Stimulated activated naive B cell treated with anti-CD40 and anti-IgM and Interleukin-4, amounts not matched to agents 10 μg/mL and 1 μg/mL and 100 μg/mL, for 72 hours (primary cell): Measurements from ENCODE around the gene ZNF584.
A peak's percentile ranks its signal among the peaks of the same experiment; 100 is the strongest.
"Not testable (repeated sequence)": the region's sequence is repeated elsewhere in the genome, so short reads cannot be mapped to it uniquely, and the experiment has no call there.

Source experiments
- ATAC-seq, 2 donors: fragments of 150-1000 bp; cut with Tn5 transposase; replicated peaks; 2 replicates each; pipeline ENCODE4 v1.10.0; 2021; ENCODE audit warnings: moderate library complexity in 1 of 2
- DNase-seq: peaks from one replicate; pipeline ENCODE4 v3.0.0; 2021
- H3K27ac Mint-ChIP-seq: one replicate; pipeline ENCODE4 v1.8.0; 2022; ENCODE audit warnings: mild to moderate bottlenecking, mixed read lengths
- H3K27me3 Mint-ChIP-seq, 2 donors: one replicate each; pipeline ENCODE4 v1.8.0; 2022; ENCODE audit warnings: mixed read lengths in 2 of 2
- H3K36me3 Mint-ChIP-seq, 2 donors: one replicate each; pipeline ENCODE4 v1.8.0; 2022; ENCODE audit warnings: mixed read lengths in 2 of 2, mild to moderate bottlenecking in 1 of 2
- H3K4me1 Mint-ChIP-seq, 2 donors: one replicate each; pipeline ENCODE4 v1.8.0; 2022; ENCODE audit warnings: mixed read lengths in 2 of 2, mild to moderate bottlenecking in 1 of 2
- H3K4me3 Mint-ChIP-seq, 2 donors: one replicate each; pipeline ENCODE4 v1.8.0; 2022; ENCODE audit warnings: mild to moderate bottlenecking in 2 of 2, mixed read lengths in 2 of 2, moderate library complexity in 1 of 2
- H3K9me3 Mint-ChIP-seq, 2 donors: one replicate each; pipeline ENCODE4 v1.8.0; 2022; ENCODE audit warnings: mixed read lengths in 2 of 2, mild to moderate bottlenecking in 1 of 2

The ZNF584 gene

DNA sequence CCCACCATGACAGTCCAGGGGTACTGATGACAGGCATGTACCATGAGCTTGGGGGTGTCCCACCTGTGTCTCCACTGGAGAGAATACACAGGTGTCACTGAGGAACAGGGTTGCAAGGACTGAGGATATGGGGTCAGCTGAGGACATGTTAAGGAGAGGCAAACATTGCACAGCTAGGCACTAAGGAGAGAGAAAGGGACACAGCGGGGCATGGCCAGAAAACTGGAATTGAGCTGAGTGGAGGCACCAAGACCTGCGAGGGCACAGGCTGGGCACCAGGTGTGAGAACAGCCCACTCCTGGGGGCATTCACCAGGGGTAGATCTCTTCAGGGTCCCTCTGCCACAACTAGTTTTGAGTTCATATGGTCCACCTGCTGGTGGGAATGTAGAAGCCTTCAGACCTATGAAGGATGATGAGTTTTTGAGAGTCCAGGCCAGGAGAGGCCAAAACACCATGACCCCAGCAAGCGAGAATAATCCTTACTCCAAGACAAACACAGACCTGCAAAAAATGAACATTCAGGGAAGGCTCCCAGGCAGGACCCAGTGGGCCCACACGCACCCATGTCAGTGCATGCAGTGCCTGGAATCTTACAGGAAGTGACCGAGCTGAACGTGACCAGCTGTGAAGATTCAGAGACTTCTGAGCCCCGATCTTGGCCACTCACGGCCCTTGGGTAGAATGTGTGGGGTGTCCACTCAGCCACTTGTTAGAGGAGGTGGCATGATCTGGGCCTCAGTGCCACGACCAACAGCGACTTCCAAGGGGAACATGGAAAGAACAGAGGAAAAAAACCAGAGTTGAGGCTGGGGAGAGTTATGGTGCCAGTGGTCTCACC, 1.4 kb upstream of the ZNF584 start:
- DNase-seq: no peak

DNA sequence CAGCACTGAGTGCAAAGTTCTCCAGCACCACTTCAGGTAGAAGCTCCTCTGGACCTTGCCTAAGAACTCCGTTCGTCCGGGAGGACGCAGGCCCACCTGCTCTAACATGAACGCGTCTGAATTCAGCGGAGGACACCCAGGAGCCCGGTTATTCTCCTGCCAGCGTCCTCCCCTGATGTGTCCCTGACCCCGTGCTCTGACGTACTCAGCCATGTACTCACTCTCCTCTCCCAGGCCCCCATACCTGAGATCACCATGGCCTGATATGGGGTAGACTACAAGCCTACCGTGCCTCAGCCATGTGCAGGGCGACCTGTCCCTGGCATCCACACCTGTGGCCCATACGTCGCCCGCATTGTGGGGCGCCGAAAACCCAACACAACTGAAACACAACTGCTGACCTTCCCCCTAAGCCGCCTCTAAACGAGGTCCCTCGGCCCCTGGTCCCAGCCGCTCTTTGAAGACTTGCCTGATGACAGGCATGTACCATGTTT, 744 bp upstream of the ZNF584 start:
- DNase-seq (no peak), ATAC-seq (peak; percentile 28 to 41)
- Mint-ChIP-seq H3K4me1 (peaks cover 33 to 39% of the 10 kb centered on the region in 2 donors), H3K27ac (peak overlapping the region; percentile 98), H3K4me3 (peak overlapping the region; percentile 89 to 95), H3K36me3 (peaks cover 6 to 17% of the 10 kb centered on the region in 2 donors), H3K27me3 (no peaks in the 10 kb centered on the region), H3K9me3 (no peaks in the 10 kb centered on the region)

More for the DNA sequence above, 1.4 kb upstream of the ZNF584 start:
- Mint-ChIP-seq H3K4me3 (peak overlapping the region; percentile 89 to 95), H3K27me3 (no peaks in the 10 kb centered on the region), H3K36me3 (peaks cover 3 to 12% of the 10 kb centered on the region in 2 donors), H3K27ac (peak overlapping the region; percentile 98), H3K4me1 (peaks cover 33 to 39% of the 10 kb centered on the region in 2 donors), H3K9me3 (no peaks in the 10 kb centered on the region)
- no peak for ATAC-seq

DNA sequence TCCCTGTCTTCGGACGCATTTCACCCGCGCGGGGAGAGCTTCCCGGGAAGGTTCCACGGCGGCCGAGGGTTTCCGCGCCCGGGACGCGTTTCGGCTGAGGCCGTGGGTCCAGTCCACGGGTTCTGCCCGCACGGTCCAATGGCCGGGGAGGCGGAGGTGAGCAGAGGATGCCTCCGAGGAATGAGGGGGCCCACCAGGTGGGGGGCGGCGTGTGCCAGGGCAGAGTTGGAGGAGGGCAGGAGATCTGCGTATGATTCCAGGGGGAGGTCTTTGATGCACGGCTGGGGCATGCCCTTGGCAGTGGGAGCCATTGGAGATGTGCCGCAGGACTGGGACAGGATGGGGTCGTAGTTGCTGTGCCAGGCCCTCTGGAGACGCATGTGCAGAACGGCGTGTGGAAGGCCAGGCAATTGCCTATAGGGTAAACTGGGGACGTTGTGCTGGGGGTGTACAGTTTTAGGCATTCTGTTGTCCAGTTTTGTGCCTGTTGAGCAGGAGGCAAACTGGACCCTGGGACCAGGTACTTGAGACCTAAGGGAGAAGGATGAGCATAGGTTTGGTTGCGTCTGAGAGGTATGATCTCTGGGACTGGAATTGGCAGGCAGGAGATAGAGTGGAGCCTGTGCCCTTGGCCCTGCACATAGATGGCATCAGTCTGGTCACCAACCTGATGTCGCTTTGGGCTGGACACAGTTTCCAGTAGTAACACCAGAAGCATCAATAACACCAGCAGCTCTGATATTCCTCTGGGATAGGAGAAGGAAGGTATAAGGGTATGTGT, 751 bp downstream of the ZNF584 start:
- Mint-ChIP-seq H3K27me3 (no peaks in the 10 kb centered on the region), H3K36me3 (peaks cover 8 to 22% of the 10 kb centered on the region in 2 donors), H3K27ac (peak overlapping the region; percentile 78), H3K9me3 (no peaks in the 10 kb centered on the region), H3K4me1 (peaks cover 32 to 39% of the 10 kb centered on the region in 2 donors), H3K4me3 (peak overlapping the region; percentile 89 to 95)
- no peak for DNase-seq
- peak; percentile 17 to 18 for ATAC-seq

DNA sequence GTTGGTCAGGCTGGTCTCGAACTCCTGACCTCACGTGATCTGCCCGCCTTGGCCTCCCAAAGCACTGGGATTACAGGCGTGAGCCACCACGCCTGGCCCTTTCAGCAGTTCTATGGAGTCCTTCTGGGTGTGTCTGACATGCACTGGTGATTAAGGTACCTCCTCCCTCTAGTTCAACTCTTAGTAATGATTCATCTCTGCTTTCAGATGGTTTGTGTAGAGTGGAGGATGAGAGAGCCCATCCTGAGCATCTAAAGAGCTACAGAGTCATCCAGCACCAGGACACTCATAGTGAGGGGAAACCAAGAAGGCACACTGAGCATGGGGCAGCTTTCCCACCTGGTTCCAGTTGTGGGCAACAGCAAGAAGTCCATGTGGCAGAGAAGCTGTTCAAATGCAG, 8.2 kb downstream of the ZNF584 start:
- Mint-ChIP-seq H3K4me1 (no peaks in the 10 kb centered on the region), H3K9me3 (no peaks in the 10 kb centered on the region), H3K4me3 (no peak overlapping the region), H3K27ac (no peak overlapping the region), H3K27me3 (no peaks in the 10 kb centered on the region), H3K36me3 (peaks cover 40 to 59% of the 10 kb centered on the region in 2 donors)
- ATAC-seq (no peak), DNase-seq (no peak)

DNA sequence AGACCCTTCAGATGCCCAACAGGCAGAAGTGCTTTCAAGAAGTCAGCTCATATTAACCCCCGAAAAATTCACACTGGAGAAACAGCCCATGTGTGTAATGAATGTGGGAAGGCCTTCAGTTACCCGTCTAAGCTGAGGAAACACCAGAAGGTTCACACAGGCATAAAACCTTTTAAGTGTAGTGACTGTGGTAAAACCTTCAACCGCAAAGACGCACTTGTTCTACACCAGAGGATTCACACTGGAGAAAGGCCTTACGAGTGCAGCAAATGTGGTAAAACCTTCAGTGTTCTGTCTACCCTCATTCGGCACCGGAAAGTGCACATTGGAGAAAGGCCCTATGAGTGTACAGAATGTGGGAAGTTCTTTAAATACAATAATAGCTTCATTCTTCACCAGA, 8.6 kb downstream of the ZNF584 start:
- no peak for DNase-seq

DNA sequence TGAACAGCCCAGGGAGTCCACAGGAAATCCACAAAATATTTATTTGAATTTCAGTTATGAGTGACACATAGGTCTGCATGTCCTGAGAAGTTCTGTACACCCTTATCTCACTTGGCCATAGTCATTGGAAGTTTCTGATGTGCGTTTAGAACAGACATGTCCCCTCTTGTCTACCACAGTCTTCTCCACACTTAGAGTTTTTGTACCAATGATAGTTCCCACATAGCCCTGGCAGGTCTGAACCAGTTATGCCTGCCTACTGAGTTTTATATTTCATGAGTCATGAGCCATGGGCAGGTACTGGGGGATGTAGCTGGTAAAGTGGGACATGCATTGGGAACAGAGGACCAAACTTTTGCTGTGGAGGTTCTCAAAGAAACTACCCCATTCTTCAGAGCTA, 20.2 kb downstream of the ZNF584 start:
- Mint-ChIP-seq H3K36me3 (peaks cover 46 to 71% of the 10 kb centered on the region in 2 donors), H3K27ac (no peak overlapping the region)

More for the DNA sequence above, 8.6 kb downstream of the ZNF584 start:
- Mint-ChIP-seq H3K9me3 (no peaks in the 10 kb centered on the region), H3K4me1 (no peaks in the 10 kb centered on the region), H3K4me3 (no peak overlapping the region), H3K36me3 (peaks cover 41 to 63% of the 10 kb centered on the region in 2 donors), H3K27ac (no peak overlapping the region), H3K27me3 (no peaks in the 10 kb centered on the region)
- no peak for ATAC-seq

DNA sequence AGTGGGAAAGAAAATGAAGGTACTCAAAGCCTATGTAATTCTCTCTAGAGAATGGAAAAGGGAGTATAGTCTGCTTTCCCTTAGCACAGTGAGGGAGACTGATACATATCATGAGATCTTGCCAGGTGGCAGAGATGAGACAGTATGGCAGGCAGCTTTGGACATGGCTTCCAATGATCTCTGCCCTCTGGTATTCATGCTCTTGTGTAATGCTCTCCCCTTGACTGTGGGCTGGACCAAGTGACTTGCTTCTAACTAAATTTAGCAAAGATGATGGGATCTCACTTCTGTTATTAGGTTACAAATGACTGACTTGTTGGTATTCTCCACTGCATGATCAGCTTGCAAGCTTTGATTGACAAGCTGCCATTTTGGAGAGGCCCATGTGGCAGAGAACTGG, 21.3 kb downstream of the ZNF584 start:
- Mint-ChIP-seq H3K9me3 (peaks cover 25 to 32% of the 10 kb centered on the region in 2 donors), H3K4me1 (no peaks in the 10 kb centered on the region), H3K27ac (no peak overlapping the region), H3K27me3 (no peaks in the 10 kb centered on the region), H3K4me3 (no peak overlapping the region), H3K36me3 (peaks cover 58 to 75% of the 10 kb centered on the region in 2 donors)
- peak in 1 of 2 donors; percentile 27 for ATAC-seq
- no peak for DNase-seq

More for the DNA sequence above, 20.2 kb downstream of the ZNF584 start:
- ATAC-seq: no peak
- Mint-ChIP-seq H3K4me3 (no peak overlapping the region), H3K9me3 (peaks cover 25 to 32% of the 10 kb centered on the region in 2 donors), H3K4me1 (no peaks in the 10 kb centered on the region), H3K27me3 (no peaks in the 10 kb centered on the region)
- DNase-seq: no peak

DNA sequence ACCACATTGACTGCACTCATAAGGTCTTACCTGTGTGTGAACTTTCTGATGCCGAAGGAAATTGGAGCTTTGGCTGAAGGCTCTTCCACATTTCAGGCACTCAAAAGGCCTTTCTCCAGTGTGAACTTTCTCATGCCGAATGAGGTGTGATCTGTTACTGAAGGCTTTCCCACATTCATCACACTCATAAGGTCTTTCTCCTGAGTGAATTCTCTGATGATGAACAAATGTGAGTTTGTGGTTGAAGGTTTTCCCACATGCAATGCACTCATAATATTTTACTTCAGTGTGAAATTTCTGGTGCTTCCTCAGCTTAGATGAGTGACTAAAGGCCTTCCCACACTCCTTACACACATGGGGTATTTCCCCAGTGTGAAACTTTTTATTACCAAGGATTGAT, 25.8 kb downstream of the ZNF584 start:
- peaks cover 82 to 95% of the 10 kb centered on the region in 2 donors for H3K36me3 Mint-ChIP-seq

DNA sequence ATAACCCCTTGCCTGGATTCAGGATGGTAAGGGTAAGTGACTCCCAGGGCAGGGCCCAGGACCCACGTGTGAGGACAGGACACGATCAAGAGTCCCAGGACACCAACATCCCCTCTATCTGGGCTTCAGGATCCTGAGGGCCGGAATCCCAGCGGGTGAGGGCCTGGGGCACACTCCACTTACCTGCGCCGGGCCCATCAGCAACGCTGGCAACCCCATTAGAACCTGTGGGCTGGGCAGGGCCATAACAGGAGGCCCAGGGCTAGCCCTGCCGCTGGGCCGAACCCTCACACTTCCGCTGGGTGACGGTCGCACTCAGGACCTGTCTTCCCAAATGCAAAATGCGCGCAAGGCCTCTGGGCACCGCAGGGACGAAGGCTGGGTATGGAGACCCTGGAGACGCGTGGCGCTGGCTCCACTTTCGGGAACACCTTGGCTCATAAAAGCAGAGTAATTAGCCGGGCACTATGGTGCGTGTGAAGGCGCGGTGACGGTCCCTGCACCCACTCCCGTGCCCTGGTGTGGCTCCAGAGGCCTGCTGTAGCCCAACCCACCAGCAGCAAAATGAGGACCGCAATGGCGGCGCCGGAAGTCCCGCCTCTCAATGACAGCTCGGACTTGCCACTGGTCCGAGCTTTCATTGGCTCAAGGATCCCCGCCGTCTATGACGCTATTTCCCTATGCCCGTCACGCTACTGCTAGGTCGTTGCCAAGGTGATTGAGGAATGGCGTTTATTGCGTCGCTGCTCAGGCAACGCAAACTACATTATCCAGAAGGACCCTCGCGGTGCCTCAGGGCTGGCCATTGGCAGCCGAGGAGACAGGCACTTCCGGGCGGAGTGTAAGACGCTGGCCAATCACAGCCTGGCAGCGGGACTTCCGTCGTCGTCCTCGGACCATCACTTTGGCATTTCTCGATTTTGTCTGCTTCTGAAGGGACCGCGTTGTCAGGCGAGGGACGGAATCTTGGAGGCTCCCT, 31.4 kb downstream of the ZNF584 start, which contains the start of gene ZNF132:
TSS of gene ZNF132 (minus strand) at position 578 of the 979 bp plus-strand sequence. CDS start at position 246, 332 bp downstream.
- H3K36me3 Mint-ChIP-seq: peaks cover 54 to 63% of the 10 kb centered on the region in 2 donors
- H3K9me3 Mint-ChIP-seq: peaks cover 36 to 38% of the 10 kb centered on the region in 2 donors
- peak; percentile 97 for DNase-seq
- peaks cover 0 to 10% of the 10 kb centered on the region in 2 donors for H3K27me3 Mint-ChIP-seq
- peak within 1 kb of the TSS; percentile 99 for H3K27ac Mint-ChIP-seq
- peak; percentile 98 to 99 for ATAC-seq
- peaks cover 32 to 44% of the 10 kb centered on the region in 2 donors for H3K4me1 Mint-ChIP-seq
- peak within 1 kb of the TSS; percentile 93 to 99 for H3K4me3 Mint-ChIP-seq

More for the DNA sequence above, 25.8 kb downstream of the ZNF584 start:
- H3K9me3 Mint-ChIP-seq: peaks cover 32 to 37% of the 10 kb centered on the region in 2 donors
- no peaks in the 10 kb centered on the region for H3K27me3 Mint-ChIP-seq
- ATAC-seq (no peak), DNase-seq (no peak)
- H3K27ac Mint-ChIP-seq: peak overlapping the region; percentile 25
- peaks cover 13 to 20% of the 10 kb centered on the region in 2 donors for H3K4me1 Mint-ChIP-seq
- no peak overlapping the region for H3K4me3 Mint-ChIP-seq

DNA sequence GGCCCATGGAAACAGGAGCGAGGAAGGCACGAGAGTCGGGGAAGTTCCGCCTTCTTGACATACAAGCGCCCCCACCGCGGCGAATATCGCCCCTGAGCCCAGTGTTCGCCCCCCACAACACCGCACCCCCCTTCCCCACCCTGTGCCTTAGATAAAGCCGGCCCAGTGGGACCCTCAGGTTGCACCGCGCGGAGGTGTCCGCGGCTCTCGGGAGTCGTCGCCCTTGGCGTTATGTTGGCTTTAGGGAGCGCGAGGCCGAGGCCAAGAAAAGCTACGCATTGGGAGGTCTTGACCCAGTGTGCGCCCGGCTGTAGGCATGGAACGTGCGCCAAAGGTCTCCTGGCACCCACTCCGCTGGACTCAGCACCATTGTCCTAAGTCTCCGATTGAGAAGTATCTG, 32.1 kb downstream of the ZNF584 start:
- DNase-seq (no peak), ATAC-seq (no peak)
- Mint-ChIP-seq H3K36me3 (peaks cover 47 to 56% of the 10 kb centered on the region in 2 donors), H3K27ac (peak overlapping the region; percentile 99), H3K27me3 (peaks cover 0 to 10% of the 10 kb centered on the region in 2 donors), H3K4me1 (peaks cover 32 to 44% of the 10 kb centered on the region in 2 donors), H3K9me3 (peaks cover 35 to 38% of the 10 kb centered on the region in 2 donors), H3K4me3 (peak overlapping the region; percentile 93 to 99)

DNA sequence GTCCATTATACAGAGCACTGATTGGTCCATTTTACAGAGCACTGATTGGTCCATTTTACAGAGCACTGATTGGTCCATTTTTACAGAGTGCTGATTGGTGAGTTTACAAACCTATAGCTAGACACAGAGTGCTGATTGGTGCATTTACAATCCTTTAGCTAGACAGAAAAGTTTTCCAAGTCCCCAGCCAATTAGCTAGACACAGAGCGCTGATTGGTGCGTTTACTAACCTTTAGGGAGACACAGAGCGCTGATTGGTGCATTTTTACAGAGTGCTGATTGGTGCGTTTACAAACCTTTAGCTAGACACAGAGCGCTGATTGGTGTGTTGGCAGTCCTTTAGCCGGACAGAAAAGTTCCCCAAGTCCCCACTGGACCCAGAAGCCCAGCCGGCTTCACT, 34.5 kb downstream of the ZNF584 start:
- DNase-seq, H3K27ac Mint-ChIP-seq, ATAC-seq, H3K4me3 Mint-ChIP-seq: not testable (repeated sequence)
- Mint-ChIP-seq H3K9me3 (peaks cover 26 to 27% of the 10 kb centered on the region in 2 donors), H3K27me3 (peaks cover 8 to 21% of the 10 kb centered on the region in 2 donors), H3K36me3 (peaks cover 25 to 35% of the 10 kb centered on the region in 2 donors), H3K4me1 (peaks cover 25 to 36% of the 10 kb centered on the region in 2 donors)

DNA sequence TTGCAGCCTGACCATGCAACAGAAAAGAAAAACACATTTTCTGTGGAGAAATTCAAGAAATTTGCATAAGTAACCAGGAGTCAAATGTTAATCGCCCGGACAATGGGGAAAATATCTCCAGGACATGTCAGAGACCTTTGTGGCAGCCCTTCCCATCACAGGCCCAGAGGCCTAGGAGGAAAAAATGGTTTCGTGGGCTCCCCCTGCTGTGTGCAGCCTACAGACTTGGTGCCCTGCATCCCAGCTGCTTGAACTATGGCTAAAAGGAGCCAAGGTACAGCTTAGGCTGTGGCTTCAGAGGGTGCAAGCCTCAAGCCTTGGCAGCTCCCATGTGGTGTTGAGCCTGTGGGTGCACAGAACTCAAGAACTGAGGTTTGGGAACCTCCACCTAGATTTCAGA, 40.4 kb downstream of the ZNF584 start:
- Mint-ChIP-seq H3K36me3 (peaks cover 10 to 20% of the 10 kb centered on the region in 2 donors), H3K4me1 (peaks cover 20% of the 10 kb centered on the region in 2 donors), H3K27me3 (peaks cover 12 to 26% of the 10 kb centered on the region in 2 donors)
- ATAC-seq, DNase-seq, H3K4me3 Mint-ChIP-seq, H3K9me3 Mint-ChIP-seq, H3K27ac Mint-ChIP-seq: not testable (repeated sequence)

DNA sequence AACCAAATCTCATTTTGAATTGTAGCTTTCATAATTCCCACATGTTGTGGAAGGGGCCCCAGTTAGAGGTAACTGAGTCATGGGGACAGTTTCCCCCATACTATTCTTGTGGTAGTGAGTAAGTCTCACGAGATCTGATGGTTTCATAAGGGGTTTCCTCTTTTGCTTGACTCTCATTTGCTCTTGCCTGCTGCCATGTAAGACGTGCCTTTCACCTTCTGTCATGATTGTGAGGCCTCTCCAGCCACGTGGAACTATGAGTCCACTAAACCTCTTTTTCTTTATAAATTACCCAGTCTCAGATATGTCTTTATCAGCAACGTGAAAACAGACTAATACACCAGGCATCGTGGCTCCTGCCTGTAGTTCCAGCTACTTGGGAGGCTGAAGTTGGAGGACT, 41.5 kb downstream of the ZNF584 start:
- ATAC-seq: not testable (repeated sequence)

More for the DNA sequence above, 41.5 kb downstream of the ZNF584 start:
- not testable (repeated sequence) for H3K9me3 Mint-ChIP-seq, H3K27ac Mint-ChIP-seq, H3K4me3 Mint-ChIP-seq, DNase-seq
- peaks cover 23 to 27% of the 10 kb centered on the region in 2 donors for H3K4me1 Mint-ChIP-seq
- peaks cover 12 to 16% of the 10 kb centered on the region in 2 donors for H3K27me3 Mint-ChIP-seq
- H3K36me3 Mint-ChIP-seq: peaks cover 19 to 30% of the 10 kb centered on the region in 2 donors
